ENCODE results near the gene ZBTB7C. TPM values are rescaled to one million over a fixed set of nuclear protein-coding genes. Genes with fewer than 3 reads are reported as not detected.

The ZBTB7C gene
- total RNA-seq, 1 donor from 2014 or later = 2.7 TPM

DNA sequence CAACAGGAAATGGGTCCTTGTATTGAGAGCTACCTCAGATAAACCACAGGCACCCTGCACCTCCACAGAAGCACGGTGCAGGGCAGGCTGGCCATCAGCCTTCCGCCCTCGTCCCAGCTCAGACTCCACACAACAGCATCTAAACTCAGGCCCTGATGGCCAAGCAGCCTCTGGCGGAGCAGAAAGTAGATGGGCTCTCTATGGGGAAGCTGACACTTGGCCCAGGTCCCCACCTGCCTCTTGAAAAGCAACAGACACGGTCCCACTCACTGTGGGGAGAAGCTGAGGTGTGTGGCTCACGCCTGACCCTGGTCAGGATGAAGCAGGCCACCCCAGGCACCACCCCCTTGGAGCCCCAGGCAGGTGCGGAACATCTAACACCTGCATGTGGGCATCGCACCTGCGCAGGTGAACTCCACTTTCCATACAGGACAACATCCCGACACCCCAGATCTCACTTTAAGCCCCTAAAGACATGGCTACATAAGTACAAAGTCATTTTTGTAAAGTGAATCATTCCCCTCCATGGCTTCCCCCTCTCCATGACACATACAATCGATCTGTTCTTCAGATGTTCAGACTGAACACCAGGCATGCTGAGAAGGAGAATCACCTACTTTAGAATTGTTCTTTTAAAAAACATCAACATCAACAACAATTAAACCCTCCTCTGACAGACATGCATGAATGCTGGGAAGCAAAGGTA lies 208.4 kb downstream of the ZBTB7C start:
- Histone ChIP-seq H3K27ac (replicated peaks) (no peak overlapping the region), H3K4me1 (peaks cover 4% of the 10 kb centered on the region), H3K36me3 (no peaks in the 10 kb centered on the region), H3K27me3 (ENCODE audit: low read depth) (no peaks in the 10 kb centered on the region), H3K4me3 (no peak overlapping the region), H3K9me3 (replicated peaks) (no peaks in the 10 kb centered on the region)
- intact Hi-C loops (cut with micrococcal nuclease) = no loop called here
- no peak for DNase-seq
- TF ChIP-seq, protein P1, sequence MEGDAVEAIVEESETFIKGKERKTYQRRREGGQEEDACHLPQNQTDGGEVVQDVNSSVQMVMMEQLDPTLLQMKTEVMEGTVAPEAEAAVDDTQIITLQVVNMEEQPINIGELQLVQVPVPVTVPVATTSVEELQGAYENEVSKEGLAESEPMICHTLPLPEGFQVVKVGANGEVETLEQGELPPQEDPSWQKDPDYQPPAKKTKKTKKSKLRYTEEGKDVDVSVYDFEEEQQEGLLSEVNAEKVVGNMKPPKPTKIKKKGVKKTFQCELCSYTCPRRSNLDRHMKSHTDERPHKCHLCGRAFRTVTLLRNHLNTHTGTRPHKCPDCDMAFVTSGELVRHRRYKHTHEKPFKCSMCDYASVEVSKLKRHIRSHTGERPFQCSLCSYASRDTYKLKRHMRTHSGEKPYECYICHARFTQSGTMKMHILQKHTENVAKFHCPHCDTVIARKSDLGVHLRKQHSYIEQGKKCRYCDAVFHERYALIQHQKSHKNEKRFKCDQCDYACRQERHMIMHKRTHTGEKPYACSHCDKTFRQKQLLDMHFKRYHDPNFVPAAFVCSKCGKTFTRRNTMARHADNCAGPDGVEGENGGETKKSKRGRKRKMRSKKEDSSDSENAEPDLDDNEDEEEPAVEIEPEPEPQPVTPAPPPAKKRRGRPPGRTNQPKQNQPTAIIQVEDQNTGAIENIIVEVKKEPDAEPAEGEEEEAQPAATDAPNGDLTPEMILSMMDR (IDR thresholded peaks at IDR 0.05; ENCODE audit: borderline replicate concordance) = no peak

DNA sequence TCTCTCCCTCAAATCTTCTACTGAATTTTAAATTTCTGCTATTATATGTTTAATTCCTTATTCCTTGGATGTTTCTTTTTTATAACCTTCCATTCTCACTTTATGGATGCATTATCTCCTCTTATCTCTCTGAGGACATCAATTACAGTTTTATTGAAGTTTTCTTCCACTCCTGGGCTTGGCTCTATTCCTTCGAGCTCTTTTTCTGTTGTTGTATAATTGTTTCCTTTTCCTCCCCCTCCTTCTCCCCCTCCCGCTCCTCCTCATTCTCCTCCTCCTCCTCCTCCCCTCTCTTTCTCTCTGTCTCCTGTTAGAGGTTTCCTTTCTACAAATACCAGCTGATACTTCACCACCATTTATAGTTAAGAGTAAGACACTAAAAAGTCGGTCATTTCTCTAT lies 209.8 kb downstream of the ZBTB7C start:
- Histone ChIP-seq H3K36me3 (no peaks in the 10 kb centered on the region), H3K27me3 (ENCODE audit: low read depth) (no peaks in the 10 kb centered on the region), H3K4me3 (no peak overlapping the region), H3K9me3 (replicated peaks) (no peaks in the 10 kb centered on the region), H3K27ac (replicated peaks) (no peak overlapping the region), H3K4me1 (peaks cover 18% of the 10 kb centered on the region)
- intact Hi-C loops (cut with micrococcal nuclease) = no loop called here
- DNase-seq = no peak
- TF ChIP-seq, protein P1 (IDR thresholded peaks at IDR 0.05; ENCODE audit: borderline replicate concordance) = no peak

DNA sequence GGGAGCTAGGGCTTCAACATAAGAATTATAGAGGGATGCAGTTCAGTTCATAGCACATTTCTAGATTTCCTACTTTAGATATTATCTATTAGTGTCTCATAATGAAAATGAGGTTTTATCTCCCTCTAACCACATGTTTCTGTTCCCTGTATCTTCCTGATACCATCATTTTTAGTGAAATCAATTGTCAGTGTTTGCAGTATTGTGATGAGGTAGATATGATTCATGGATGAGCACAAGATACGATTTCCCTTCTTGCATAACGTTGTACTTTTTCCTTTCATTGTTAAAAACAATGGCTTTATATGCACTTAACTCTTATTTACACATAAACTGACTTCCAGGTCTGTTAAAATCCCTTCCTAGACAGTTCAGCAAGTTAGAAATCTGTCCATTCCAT lies 211.4 kb downstream of the ZBTB7C start:
- peaks cover 29% of the 10 kb centered on the region for H3K4me1 ChIP-seq
- H3K36me3 ChIP-seq = no peaks in the 10 kb centered on the region
- intact Hi-C loops (cut with micrococcal nuclease) = no loop called here
- no peak overlapping the region for H3K27ac ChIP-seq (replicated peaks)
- DNase-seq = no peak
- H3K27me3 ChIP-seq (ENCODE audit: low read depth) = no peaks in the 10 kb centered on the region
- no peaks in the 10 kb centered on the region for H3K9me3 ChIP-seq (replicated peaks)
- TF ChIP-seq, protein P1 (IDR thresholded peaks at IDR 0.05; ENCODE audit: borderline replicate concordance) = no peak
- H3K4me3 ChIP-seq = no peak overlapping the region

DNA sequence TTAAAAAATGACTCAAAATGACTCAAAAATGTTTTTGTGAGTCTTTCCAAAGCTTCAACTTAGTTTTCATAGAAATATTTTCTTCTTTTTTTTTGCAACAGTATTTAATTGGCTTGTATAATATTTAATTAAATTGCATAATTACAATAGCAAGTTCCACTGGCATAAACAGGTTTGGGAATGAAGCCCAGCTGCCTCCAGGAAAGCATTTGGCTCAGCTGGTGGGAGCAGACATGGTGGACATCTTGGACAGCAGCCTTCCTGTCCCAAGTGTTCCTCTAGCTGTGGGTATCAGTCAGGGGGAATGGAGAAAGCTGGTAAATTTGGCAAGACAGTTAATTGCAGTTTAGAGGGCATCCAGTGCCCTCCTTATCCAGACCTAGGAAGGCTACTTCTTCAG lies 213.4 kb downstream of the ZBTB7C start:
- no peak for DNase-seq
- no peak overlapping the region for H3K4me3 ChIP-seq
- no peak overlapping the region for H3K27ac ChIP-seq (replicated peaks)
- TF ChIP-seq, protein P1 (IDR thresholded peaks at IDR 0.05; ENCODE audit: borderline replicate concordance) = no peak
- peaks cover 29% of the 10 kb centered on the region for H3K4me1 ChIP-seq
- no peaks in the 10 kb centered on the region for H3K36me3 ChIP-seq
- H3K9me3 ChIP-seq (replicated peaks) = no peaks in the 10 kb centered on the region
- intact Hi-C loops (cut with micrococcal nuclease) = no loop called here
- H3K27me3 ChIP-seq (ENCODE audit: low read depth) = no peaks in the 10 kb centered on the region

DNA sequence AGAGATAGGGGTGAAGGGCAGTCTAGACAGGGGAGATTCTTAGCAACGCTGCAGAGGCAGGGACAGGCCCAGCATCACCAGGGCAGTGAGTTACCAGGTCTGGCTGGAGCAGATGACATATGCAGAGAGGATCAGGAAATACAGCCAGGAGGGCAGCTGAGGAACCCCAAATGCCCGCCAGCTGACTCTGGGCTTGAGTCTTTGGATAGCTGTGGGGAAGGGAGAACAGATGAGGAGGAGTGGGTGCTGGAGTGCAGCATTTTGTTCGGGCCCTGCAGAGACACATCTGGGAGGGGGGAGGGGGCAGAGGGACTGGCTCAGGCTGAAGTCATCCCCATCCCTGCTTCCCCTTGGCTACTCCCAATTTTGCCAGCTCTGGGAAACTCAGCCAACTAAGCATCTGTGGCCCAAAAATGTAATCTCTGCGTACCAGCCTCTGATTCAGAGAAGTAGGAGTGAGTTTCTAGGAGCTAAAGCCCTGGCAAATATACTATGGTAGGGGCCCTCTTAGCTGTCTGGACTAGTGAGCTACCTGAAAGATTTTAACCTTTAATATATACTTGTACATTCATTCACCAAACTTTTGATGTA lies 214.5 kb downstream of the ZBTB7C start:
- Histone ChIP-seq H3K36me3 (no peaks in the 10 kb centered on the region), H3K27me3 (ENCODE audit: low read depth) (no peaks in the 10 kb centered on the region), H3K9me3 (replicated peaks) (no peaks in the 10 kb centered on the region), H3K4me3 (no peak overlapping the region), H3K4me1 (peaks cover 29% of the 10 kb centered on the region), H3K27ac (replicated peaks) (no peak overlapping the region)
- TF ChIP-seq, protein P1 (IDR thresholded peaks at IDR 0.05; ENCODE audit: borderline replicate concordance) = no peak
- DNase-seq = no peak
- intact Hi-C loops (cut with micrococcal nuclease) = no loop called here

Data from left ventricle myocardium inferior (tissue), 1 donor.